ENCODE data around the gene NXF3.
"Not testable (repeated sequence)": the region's sequence is repeated elsewhere in the genome, so short reads cannot be mapped to it uniquely, and the experiment has no call there.

Gene NXF3

DNA sequence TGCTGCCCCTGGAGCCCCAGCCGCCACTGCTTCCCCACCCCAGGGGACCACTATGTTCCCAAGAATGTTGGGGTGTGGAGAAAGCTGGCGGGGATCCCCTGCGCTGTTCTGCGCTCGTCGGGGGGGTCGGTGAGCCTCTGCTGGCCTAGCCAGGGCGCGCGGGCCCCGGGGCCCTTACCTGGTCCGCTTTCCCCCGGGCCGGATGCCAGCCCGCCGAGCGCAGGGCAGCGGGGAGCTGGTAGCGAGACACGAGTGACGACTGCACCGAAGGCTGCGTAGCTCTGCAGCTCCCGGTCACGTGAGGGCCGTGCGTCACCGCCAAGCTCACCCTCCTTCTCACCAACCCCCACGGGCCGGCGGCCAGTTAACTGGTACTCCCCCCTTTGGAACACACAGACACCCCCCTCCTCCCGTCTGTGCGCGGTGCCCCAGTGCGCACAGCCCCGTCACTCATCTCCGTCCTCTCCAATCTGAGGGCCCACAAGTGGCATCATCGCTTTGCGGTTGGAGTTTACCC, 29.0 kb downstream of the NXF3 start, which contains the start of gene BEX1:
Gene BEX1, minus strand, starts transcription at position 254 of the 517 bp plus-strand sequence. CDS start 897 bp downstream, outside the sequence.
- no peak within 1 kb of the TSS for H3K4me3 ChIP-seq (ENCODE audit: low read depth, low read length)
- no peak for TF ChIP-seq CTCF (IDR thresholded peaks at IDR 0.05; ENCODE audit: borderline replicate concordance, insufficient read depth, low read depth, low read length)

DNA sequence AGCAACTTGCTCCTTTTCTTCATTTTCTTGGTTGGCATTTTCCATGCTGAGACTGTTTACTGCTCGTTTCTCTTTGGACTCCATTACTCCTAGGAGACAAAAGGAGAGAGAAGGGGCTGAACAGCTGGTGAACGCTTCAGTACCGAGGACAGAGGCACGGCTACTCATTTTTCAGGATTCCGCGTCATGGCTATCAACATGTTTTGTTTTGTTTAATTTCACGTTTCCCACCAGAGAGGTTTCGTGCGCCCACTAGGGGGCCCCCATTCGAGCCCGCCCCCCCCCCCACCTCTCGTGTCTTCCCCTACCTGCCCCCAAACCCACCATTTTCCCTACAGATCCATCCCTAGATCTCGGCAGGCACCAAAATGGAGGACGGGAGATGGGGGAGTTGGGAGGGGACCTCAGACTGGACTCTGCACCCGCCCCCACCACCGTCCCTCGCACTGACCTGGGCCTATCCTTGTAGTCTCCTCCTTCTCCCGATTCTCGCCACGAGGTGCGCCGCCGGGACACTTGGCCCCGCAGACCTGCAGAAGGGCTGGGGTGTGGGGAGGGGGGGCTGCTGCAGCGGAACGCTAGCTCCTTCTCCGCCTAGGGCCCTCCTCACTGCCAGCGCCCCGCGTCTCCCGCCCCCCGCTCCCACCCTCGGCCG, 29.6 kb downstream of the NXF3 start:
- TF ChIP-seq CTCF (IDR thresholded peaks at IDR 0.05; ENCODE audit: borderline replicate concordance, insufficient read depth, low read depth, low read length) = no peak
- H3K4me3 ChIP-seq (ENCODE audit: low read depth, low read length) = no peak overlapping the region

GRCh38 chrX:103061486-103061885, 31.5 kb downstream of the NXF3 start:
- TF ChIP-seq CTCF (IDR thresholded peaks at IDR 0.05; ENCODE audit: borderline replicate concordance, insufficient read depth, low read depth, low read length) = no peak
- no peak overlapping the region for H3K4me3 ChIP-seq (ENCODE audit: low read depth, low read length)

GRCh38 chrX:103056902-103057301, 36.0 kb downstream of the NXF3 start:
- no peak for TF ChIP-seq CTCF (IDR thresholded peaks at IDR 0.05; ENCODE audit: borderline replicate concordance, insufficient read depth, low read depth, low read length)
- no peak overlapping the region for H3K4me3 ChIP-seq (ENCODE audit: low read depth, low read length)

DNA sequence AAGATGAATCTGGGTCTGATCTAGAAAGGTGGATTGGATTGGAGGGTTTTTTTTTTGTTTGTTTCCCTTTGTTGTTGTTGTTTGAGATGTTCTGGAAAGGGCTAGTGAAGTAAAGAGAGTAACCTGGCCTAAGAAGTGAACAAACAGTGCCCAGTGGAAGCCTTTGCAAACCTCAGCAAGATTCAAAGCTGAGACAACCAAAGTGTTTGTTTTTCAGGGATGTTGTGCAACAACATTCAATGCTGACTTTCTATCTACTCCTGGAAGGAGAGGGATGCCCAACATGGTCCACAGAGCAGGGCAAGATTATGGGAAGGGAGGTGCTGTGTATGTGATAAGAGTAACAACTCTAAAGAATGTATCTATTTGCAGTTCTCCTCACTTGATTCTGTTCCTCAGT, 40.3 kb downstream of the NXF3 start:
- H3K4me3 ChIP-seq (ENCODE audit: low read depth, low read length) = no peak overlapping the region
- no peak for TF ChIP-seq CTCF (IDR thresholded peaks at IDR 0.05; ENCODE audit: borderline replicate concordance, insufficient read depth, low read depth, low read length)

DNA sequence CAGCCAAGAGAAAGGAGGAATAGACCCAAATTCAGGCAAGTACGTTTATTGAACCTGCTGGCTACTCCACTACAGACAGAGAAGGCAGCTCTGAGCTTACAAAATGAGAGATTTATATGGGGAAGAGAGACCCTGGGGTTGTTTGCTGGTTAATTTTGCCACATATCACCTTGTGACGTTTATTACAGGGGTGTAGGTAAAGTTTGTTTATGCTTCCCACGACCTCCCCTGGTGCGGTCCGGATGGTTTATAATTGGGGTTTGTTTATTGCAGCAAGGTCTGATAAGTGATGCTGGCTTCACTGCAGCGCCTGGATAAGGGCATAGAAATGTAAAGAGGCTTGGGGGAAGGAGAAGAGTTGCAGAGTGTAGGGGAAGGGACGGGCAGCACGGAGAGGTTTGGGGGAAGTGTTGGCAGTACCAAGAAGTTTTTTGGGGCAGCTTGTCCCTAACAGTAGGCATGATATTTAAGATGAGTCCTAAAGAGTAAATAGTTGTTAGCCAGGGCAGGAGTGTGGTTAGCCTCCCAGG, 41.6 kb downstream of the NXF3 start:
- H3K4me3 ChIP-seq (ENCODE audit: low read depth, low read length) = no peak overlapping the region
- TF ChIP-seq CTCF (IDR thresholded peaks at IDR 0.05; ENCODE audit: borderline replicate concordance, insufficient read depth, low read depth, low read length) = no peak

- not testable (repeated sequence) for H3K4me3 ChIP-seq (ENCODE audit: low read depth, low read length)
Observed at GRCh38 chrX:103033371-103033770, 59.6 kb downstream of the NXF3 start.

All from GM12875 (cell line).